GM19193 (cell line): ENCODE data around the gene OSBPL3.

Experiments
- POLR2A ChIP-seq: IDR thresholded peaks from 4 replicates; pipeline ENCODE4 v1.6.1; 2011; ENCODE audit not compliant: insufficient read depth, insufficient read length; ENCODE audit errors: extremely low read depth

OSBPL3 gene

DNA sequence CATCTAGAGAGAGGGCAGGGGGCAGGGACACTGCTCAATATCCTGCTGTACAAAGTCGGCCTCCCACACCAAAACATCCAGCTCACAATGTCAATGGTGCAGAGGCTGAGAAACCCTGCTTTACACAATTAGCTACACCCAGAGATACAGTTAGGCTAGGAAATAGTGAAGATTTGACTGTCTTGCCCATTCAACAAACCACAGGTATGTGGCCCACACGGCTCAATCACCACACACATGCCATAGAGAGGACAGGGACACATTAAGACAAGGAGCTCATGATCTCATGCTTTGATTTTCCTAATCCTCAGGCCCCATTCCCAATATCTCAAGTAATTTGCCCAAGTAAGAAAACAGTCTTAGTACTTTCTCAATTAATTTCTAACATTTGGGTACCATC is 110.4 kb downstream of the OSBPL3 start:
- TF ChIP-seq POLR2A = no peak

DNA sequence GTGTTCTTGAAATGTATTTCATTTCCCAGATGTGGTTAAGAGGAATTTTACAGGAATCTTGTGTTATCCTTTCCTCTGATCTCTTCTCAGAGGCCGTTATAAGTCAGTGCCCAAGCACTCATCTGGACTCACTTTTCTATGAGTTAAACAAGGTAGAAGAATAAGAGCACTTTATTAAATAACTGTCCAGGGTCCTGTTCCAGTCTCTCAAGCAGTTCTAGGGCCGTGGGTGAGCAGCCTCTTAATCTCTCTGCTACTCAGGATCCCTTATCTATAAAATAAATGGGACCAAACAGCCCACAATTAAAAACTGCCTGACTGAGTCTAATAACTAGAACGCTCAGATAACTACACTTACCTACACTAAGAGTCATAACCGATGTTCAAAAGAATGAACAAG is 111.2 kb downstream of the OSBPL3 start:
- TF ChIP-seq POLR2A = no peak

GRCh38 chr7:24866004-24866615 is 113.9 kb downstream of the OSBPL3 start:
- no peak for TF ChIP-seq POLR2A

- TF ChIP-seq POLR2A = no peak
Measured at GRCh38 chr7:24864214-24864817, 115.7 kb downstream of the OSBPL3 start.

DNA sequence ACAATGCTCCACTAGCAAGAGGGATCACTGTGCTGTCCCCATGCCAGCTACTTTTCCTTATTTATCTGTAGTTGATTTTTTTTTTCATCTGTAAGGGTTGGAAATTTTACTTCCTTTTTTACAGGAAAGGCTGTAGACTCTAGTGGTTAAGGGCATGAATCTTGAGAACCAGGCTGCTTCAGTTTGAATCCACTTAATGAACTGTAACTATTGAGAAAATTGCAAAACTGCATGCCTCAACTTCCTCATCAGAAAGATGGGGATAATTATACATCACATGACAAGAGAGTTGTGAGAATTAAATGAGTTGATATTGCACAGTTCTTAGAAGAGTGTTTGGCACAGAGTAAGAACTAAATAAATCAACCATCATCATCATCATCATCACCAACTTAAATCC is 116.4 kb downstream of the OSBPL3 start:
- no peak for TF ChIP-seq POLR2A

GRCh38 chr7:24862461-24862860 is 117.5 kb downstream of the OSBPL3 start:
- no peak for TF ChIP-seq POLR2A

DNA sequence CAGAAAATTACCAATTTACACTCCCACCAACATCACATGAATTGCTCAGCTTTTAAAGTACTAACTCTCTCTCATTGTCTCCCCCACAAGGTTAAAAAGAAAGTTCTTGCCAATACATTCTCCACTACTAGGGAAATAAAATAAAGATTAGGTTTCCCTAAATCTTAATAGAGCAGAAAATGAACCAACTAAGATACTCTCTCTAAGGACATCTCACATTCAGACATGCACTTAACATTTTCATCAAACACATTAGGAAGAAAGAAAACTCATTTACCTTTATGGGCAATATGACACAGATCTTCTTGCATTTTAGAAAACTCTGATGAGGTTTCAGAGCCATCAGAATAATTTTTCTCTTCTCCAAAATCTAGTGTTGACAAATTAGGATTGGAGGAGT is 118.6 kb downstream of the OSBPL3 start:
- no peak for TF ChIP-seq POLR2A

DNA sequence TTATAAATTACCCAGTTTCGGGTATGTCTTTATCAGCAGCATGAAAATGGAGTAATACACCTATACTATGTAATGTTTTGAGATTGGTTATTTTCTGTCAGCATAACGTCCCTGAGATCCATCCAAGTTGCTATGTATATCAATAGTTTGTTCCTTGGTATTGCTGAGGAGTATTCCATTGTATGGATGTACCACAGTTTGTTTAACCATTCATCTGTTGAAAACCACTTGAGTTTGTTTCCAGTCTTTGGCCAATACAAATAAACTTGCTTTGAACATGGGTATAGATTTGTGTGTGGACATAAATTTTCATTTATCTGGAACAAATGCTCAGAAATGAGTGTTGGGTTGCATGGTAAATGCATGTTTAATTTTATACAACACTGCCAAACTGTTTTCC is 119.4 kb downstream of the OSBPL3 start:
- TF ChIP-seq POLR2A = no peak

GRCh38 chr7:24858108-24858977 is 121.6 kb downstream of the OSBPL3 start:
- TF ChIP-seq POLR2A = no peak

DNA sequence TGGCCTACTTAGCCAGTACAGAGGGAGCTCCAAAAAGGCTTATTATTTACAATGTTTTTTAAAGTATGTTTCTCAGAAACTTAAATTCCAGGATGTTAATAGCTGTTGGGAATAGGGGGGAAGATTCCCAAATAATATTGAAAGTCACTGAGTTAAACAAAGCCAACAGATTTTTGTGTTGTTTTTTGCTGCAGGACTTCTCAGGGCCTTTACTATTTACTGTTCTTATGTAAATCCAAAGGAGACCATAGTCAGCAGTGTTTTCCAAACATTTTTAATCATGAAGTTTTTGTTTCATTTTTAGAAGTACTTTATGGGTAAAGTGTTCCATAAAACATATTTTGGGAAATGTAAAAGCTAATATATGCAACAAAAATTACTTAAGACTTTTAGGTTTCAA is 122.4 kb downstream of the OSBPL3 start:
- TF ChIP-seq POLR2A = no peak

DNA sequence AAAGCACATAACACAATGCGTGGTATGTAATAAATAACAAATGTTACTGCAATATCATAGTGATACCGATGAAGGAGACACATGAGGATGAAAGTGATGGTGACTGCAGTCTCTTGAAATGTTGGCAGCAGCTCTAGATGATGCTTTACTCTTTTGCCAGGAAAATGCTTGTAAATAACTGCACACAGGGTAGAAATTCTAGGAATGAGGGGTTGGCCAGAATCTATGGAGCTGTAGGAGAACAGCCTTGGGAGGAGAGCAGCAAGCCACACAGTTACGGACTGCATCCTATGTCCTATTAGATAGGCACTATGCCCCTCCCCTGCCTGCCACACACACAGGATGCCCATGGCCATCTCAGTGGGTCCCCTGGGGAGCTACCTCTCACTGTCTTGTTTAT is 125.1 kb downstream of the OSBPL3 start:
- no peak for TF ChIP-seq POLR2A

DNA sequence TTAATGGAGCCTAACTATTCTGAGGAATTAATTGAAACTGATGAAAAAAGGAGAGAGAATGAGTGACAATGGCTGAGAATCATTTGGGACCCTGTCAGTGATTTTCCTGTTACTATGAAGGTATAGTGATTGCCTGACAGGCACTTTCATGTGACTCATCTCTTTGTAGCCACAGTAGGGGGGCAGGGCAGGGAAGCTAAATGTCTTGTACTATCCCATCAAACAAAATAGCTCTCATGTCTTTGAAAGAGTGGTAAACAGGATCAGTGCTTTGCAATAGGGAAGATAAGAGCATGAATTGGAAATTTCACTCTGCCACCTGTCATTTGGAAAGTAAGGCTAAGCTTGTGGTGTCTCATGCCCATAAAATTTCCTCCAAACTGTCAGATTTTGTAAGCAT is 128.2 kb downstream of the OSBPL3 start:
- no peak for TF ChIP-seq POLR2A

GRCh38 chr7:24848878-24849277 is 131.1 kb downstream of the OSBPL3 start:
- no peak for TF ChIP-seq POLR2A

DNA sequence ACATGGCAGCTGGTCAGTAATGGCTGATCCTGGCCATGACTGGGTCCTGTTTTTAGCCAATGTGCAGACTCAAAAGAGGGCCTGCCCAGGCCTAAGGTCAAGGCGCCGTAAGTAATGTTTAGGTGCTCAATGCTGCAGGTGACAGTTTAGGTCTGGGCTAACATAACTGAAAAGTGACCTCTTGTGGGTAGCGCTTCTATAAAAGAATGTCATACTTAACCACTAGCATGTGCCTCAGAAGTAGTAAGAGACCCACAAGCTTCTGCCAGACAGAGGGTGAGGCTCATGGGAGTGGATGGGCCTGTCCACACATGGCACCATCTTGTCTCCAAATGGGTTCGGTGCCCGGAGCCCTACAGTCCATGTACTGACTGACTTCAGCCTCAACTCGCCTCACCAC is 132.2 kb downstream of the OSBPL3 start:
- TF ChIP-seq POLR2A = no peak

DNA sequence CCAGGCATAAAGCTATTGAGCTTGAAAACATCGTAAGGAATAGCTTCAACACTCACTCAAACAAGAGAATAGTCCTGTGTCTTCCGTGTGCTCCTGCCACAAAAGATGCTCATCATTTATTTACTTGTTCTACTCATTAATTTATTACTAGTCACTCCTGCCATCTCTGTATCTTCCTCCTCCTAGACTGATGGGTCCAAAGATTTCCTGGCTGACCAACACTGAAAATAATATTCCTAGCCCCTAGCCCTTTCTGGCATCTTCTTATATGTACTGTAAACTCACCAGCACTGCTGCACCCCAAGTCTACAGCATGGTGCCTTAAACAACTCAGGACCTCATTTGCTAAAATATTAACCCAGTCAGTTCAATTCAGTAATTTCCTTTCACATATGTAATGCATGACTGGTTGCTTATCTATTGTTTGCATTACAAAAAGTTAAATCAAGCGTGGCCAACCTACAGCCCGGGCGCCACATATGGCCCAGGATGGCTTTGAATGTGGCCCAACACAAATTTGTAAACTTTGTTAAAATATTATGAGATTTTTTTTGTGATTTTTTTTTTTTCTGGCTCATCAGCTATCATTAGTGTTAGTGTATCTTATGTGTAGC is 136.1 kb downstream of the OSBPL3 start:
- no peak for TF ChIP-seq POLR2A
